ENCODE data around the gene CNOT8. TPM values are rescaled to one million over a fixed set of nuclear protein-coding genes. Genes with fewer than 3 reads are reported as not detected.
"Not testable (repeated sequence)": the region's sequence is repeated elsewhere in the genome, so short reads cannot be mapped to it uniquely, and the experiment has no call there.

Gene CNOT8
- total RNA-seq, 1 experiment from 2014 or later = 64.3 TPM

DNA sequence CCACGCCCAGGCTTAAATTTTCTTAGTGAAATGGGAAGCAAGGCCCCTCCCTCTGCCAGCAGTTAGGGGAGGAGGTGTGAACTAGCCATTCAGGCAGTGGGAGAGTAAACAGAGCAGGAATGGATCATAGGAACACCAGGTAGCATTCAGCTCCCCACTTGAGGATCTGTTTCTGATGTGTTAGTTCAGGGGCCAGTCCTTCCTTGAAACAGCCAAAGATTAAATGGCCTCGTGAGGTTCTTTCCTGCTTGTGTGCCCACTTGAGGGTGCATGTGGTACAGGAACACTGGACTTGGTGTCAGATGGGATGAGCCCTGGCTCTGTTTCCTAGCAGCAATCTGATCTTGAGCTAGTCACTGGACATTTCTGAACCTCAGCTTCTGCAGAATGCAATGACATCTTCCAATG is 29.2 kb upstream of the CNOT8 start:
- no peak overlapping the region for H3K27ac ChIP-seq (ENCODE audit: low read length)
- peaks cover 24% of the 10 kb centered on the region; the same call in 1 of the 2 replicates for H3K36me3 ChIP-seq (ENCODE audit: insufficient read depth, low read length)
- H3K27me3 ChIP-seq (ENCODE audit: low read length) = no peaks in the 10 kb centered on the region
- H3K9ac ChIP-seq (ENCODE audit: low read length) = no peak overlapping the region
- DNase-seq = no peak
- no peaks in the 10 kb centered on the region for H3K9me3 ChIP-seq (ENCODE audit: low read length)
- no peak overlapping the region for H2AFZ ChIP-seq (ENCODE audit: low read length)
- H3K79me2 ChIP-seq (ENCODE audit: low read length) = no peaks in the 10 kb centered on the region
- no peaks in the 10 kb centered on the region for H3K4me1 ChIP-seq (ENCODE audit: low read length)
- H3K4me2 ChIP-seq (ENCODE audit: low read depth, low read length, poor library complexity, severe bottlenecking) = no peak overlapping the region
- no peaks in the 10 kb centered on the region for H3K9me2 ChIP-seq (replicated peaks; ENCODE audit: insufficient read depth, low read length)
- H4K20me1 ChIP-seq (ENCODE audit: insufficient read depth, low read depth, low read length) = no peaks in the 10 kb centered on the region
- no peak overlapping the region for H3K4me3 ChIP-seq (ENCODE audit: low read length)

DNA sequence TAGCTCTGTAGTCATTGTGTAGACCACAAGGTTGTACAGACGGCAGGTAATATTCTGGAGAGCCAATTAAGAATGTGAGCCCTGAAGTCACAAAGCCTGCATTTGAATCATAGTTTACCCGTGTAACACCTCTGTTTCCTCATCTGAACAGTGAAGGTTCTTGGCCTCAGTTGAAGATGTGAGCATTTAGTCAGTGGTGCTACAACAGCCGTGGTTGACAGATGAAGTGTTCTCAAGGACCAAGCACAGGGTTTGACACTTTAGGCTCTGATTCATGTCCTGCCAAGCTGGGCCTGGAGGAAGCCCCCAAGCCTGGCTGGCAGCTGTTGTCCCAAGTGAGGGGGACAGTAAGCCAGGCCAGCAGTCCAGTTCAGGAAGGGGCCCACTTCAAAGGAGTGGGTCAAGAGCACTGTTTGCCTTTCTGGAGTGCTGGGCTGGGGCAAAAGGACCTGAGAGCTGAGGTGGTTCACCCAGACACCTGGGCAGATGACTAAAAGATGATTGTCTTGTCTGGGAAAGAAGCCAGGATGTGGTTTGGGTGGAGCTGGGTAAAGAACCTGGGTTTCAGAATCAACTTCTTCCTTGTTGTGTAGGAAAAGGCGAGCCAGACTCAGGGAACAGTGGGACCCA is 28.7 kb upstream of the CNOT8 start:
- no peak overlapping the region for H3K27ac ChIP-seq (ENCODE audit: low read length)
- H4K20me1 ChIP-seq (ENCODE audit: insufficient read depth, low read depth, low read length) = no peaks in the 10 kb centered on the region
- no peak overlapping the region for H3K4me2 ChIP-seq (ENCODE audit: low read depth, low read length, poor library complexity, severe bottlenecking)
- no peaks in the 10 kb centered on the region for H3K4me1 ChIP-seq (ENCODE audit: low read length)
- H3K79me2 ChIP-seq (ENCODE audit: low read length) = no peaks in the 10 kb centered on the region
- peaks cover 26% of the 10 kb centered on the region; the same call in 1 of the 2 replicates for H3K36me3 ChIP-seq (ENCODE audit: insufficient read depth, low read length)
- no peak for DNase-seq
- no peaks in the 10 kb centered on the region for H3K27me3 ChIP-seq (ENCODE audit: low read length)
- H3K9me3 ChIP-seq (ENCODE audit: low read length) = no peaks in the 10 kb centered on the region
- no peak overlapping the region for H2AFZ ChIP-seq (ENCODE audit: low read length)
- H3K9ac ChIP-seq (ENCODE audit: low read length) = no peak overlapping the region
- H3K4me3 ChIP-seq (ENCODE audit: low read length) = no peak overlapping the region
- H3K9me2 ChIP-seq (replicated peaks; ENCODE audit: insufficient read depth, low read length) = no peaks in the 10 kb centered on the region

DNA sequence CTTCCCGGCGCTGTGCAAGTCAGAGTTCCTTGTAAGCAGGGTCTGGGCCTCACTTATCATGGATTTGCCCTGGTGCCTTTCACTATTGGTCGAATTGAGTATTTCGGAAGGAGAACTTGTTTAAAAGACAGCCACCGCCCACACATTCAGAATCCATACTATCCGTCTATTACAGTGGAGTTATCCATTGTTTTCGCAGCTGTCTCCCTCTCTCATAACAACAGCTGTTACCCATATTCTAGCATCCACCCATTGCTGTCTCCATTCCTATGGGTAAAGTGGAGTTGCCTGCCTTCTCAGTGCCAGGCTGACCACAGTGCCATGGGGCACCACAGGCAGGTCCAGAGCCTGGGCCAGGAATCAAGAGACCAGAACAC is 28.2 kb upstream of the CNOT8 start:
- no peaks in the 10 kb centered on the region for H4K20me1 ChIP-seq (ENCODE audit: insufficient read depth, low read depth, low read length)
- no peaks in the 10 kb centered on the region for H3K4me1 ChIP-seq (ENCODE audit: low read length)
- peaks cover 28% of the 10 kb centered on the region; the same call in 1 of the 2 replicates for H3K36me3 ChIP-seq (ENCODE audit: insufficient read depth, low read length)
- no peak for DNase-seq
- H3K9me3 ChIP-seq (ENCODE audit: low read length) = no peaks in the 10 kb centered on the region
- no peak overlapping the region for H2AFZ ChIP-seq (ENCODE audit: low read length)
- H3K27ac ChIP-seq (ENCODE audit: low read length) = no peak overlapping the region
- H3K9me2 ChIP-seq (replicated peaks; ENCODE audit: insufficient read depth, low read length) = no peaks in the 10 kb centered on the region
- no peaks in the 10 kb centered on the region for H3K27me3 ChIP-seq (ENCODE audit: low read length)
- no peak overlapping the region for H3K4me3 ChIP-seq (ENCODE audit: low read length)
- no peaks in the 10 kb centered on the region for H3K79me2 ChIP-seq (ENCODE audit: low read length)
- no peak overlapping the region for H3K4me2 ChIP-seq (ENCODE audit: low read depth, low read length, poor library complexity, severe bottlenecking)
- H3K9ac ChIP-seq (ENCODE audit: low read length) = no peak overlapping the region

DNA sequence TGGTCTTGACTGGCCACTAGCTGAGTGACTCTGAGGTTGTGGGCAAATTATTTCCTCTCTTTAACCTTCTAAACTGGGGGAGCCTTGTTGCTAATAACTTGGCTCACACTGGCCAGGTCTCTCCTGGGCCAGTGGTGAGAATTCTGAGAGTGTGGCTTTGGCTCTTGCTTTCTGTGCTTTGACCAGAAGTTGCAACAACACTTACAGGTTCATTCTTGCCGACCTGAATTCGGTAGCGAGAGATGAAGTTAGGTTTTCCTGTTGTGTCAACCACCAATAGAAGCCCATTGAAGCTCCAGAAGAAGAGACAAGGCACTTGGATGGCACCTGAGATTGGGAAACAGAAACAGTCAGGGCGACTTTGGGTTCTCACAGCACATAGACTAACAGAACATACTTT is 27.8 kb upstream of the CNOT8 start:
- Histone ChIP-seq H3K27me3 (ENCODE audit: low read length) (no peaks in the 10 kb centered on the region), H3K9ac (ENCODE audit: low read length) (no peak overlapping the region), H3K79me2 (ENCODE audit: low read length) (no peaks in the 10 kb centered on the region), H3K4me3 (ENCODE audit: low read length) (no peak overlapping the region), H3K4me2 (ENCODE audit: low read depth, low read length, poor library complexity, severe bottlenecking) (no peak overlapping the region), H3K9me3 (ENCODE audit: low read length) (no peaks in the 10 kb centered on the region), H3K4me1 (ENCODE audit: low read length) (no peaks in the 10 kb centered on the region), H3K36me3 (ENCODE audit: insufficient read depth, low read length) (peaks cover 28% of the 10 kb centered on the region; the same call in 1 of the 2 replicates), H3K27ac (ENCODE audit: low read length) (no peak overlapping the region), H2AFZ (ENCODE audit: low read length) (no peak overlapping the region), H4K20me1 (ENCODE audit: insufficient read depth, low read depth, low read length) (no peaks in the 10 kb centered on the region), H3K9me2 (replicated peaks; ENCODE audit: insufficient read depth, low read length) (no peaks in the 10 kb centered on the region)
- no peak for DNase-seq

DNA sequence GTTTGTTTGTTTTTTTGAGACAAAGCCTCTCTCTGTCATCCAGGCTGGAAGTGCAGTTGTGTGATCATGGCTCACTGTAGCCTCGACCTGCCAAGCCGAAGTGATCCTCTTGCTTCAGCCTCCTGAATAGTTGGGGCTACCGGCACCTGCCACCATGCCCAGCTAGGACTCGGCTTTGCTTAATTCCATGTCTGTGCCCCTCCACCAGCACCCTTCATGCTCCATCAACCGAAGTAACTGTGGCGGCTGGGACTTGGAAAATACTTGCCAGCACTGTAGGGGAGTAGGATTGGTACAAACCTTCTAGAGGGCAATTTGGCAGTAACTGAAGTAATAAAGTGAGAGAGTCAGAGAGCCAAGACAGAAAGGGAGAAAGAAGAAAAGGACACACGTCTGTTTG is 27.0 kb upstream of the CNOT8 start:
- Histone ChIP-seq H3K4me1 (ENCODE audit: low read length) (no peaks in the 10 kb centered on the region), H3K79me2 (ENCODE audit: low read length) (no peaks in the 10 kb centered on the region), H2AFZ (ENCODE audit: low read length) (no peak overlapping the region), H3K36me3 (ENCODE audit: insufficient read depth, low read length) (peaks cover 28% of the 10 kb centered on the region; the same call in 1 of the 2 replicates), H3K4me2 (ENCODE audit: low read depth, low read length, poor library complexity, severe bottlenecking) (no peak overlapping the region), H4K20me1 (ENCODE audit: insufficient read depth, low read depth, low read length) (no peaks in the 10 kb centered on the region), H3K27ac (ENCODE audit: low read length) (no peak overlapping the region), H3K4me3 (ENCODE audit: low read length) (no peak overlapping the region), H3K9ac (ENCODE audit: low read length) (no peak overlapping the region), H3K9me3 (ENCODE audit: low read length) (no peaks in the 10 kb centered on the region), H3K27me3 (ENCODE audit: low read length) (no peaks in the 10 kb centered on the region), H3K9me2 (replicated peaks; ENCODE audit: insufficient read depth, low read length) (no peaks in the 10 kb centered on the region)
- DNase-seq = no peak

DNA sequence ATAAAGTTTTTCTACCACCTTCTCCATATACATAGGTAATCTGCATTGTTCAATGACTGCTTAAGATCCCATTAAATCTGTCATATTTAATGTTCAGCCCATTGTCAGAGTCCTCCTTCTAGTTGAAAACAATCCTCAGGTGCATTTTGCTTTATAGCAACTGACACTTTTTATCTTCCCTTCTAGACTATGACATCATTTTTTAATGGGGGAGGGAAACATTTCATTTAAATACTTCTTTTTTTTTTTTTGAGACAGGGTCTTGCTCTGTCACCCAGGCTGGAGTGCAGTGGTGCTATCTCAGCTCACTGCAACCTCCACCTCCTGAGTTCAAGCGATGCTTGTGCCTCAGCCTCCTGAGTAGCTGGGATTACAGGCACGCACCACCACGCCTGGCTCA is 25.6 kb upstream of the CNOT8 start:
- peaks cover 33% of the 10 kb centered on the region; the same call in 1 of the 2 replicates for H3K36me3 ChIP-seq (ENCODE audit: insufficient read depth, low read length)
- not testable (repeated sequence) for H4K20me1 ChIP-seq (ENCODE audit: insufficient read depth, low read depth, low read length); H3K79me2 ChIP-seq (ENCODE audit: low read length); DNase-seq; H3K9me3 ChIP-seq (ENCODE audit: low read length); H3K9me2 ChIP-seq (replicated peaks; ENCODE audit: insufficient read depth, low read length); H3K27me3 ChIP-seq (ENCODE audit: low read length); H3K9ac ChIP-seq (ENCODE audit: low read length); H3K4me3 ChIP-seq (ENCODE audit: low read length); H3K4me2 ChIP-seq (ENCODE audit: low read depth, low read length, poor library complexity, severe bottlenecking); H3K4me1 ChIP-seq (ENCODE audit: low read length); H3K27ac ChIP-seq (ENCODE audit: low read length); H2AFZ ChIP-seq (ENCODE audit: low read length)

DNA sequence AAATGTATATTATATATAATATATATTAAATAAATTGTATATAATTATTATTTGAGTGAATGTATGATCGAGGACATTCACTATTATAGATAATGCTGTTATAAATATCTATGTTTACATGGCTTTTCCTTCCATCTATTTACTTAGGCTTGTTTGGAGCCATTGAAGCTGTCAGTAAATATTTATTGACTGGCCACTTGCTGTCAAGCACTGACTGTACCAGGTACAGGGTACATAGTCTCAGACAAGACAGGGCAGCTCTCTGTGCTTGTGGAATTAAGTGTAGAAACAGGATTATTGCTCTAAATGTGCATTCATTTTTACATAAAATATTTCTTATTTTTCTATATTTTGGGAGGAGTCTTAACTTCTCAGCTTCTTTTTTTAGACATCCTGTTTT is 24.4 kb upstream of the CNOT8 start:
- Histone ChIP-seq H3K27ac (ENCODE audit: low read length) (no peak overlapping the region), H3K4me1 (ENCODE audit: low read length) (no peaks in the 10 kb centered on the region), H3K9ac (ENCODE audit: low read length) (no peak overlapping the region), H3K79me2 (ENCODE audit: low read length) (no peaks in the 10 kb centered on the region), H2AFZ (ENCODE audit: low read length) (no peak overlapping the region), H3K4me2 (ENCODE audit: low read depth, low read length, poor library complexity, severe bottlenecking) (no peak overlapping the region), H3K9me3 (ENCODE audit: low read length) (no peaks in the 10 kb centered on the region), H3K4me3 (ENCODE audit: low read length) (no peak overlapping the region), H4K20me1 (ENCODE audit: insufficient read depth, low read depth, low read length) (no peaks in the 10 kb centered on the region), H3K9me2 (replicated peaks; ENCODE audit: insufficient read depth, low read length) (no peaks in the 10 kb centered on the region), H3K36me3 (ENCODE audit: insufficient read depth, low read length) (peaks cover 31% of the 10 kb centered on the region; the same call in 1 of the 2 replicates), H3K27me3 (ENCODE audit: low read length) (no peaks in the 10 kb centered on the region)
- DNase-seq = no peak

DNA sequence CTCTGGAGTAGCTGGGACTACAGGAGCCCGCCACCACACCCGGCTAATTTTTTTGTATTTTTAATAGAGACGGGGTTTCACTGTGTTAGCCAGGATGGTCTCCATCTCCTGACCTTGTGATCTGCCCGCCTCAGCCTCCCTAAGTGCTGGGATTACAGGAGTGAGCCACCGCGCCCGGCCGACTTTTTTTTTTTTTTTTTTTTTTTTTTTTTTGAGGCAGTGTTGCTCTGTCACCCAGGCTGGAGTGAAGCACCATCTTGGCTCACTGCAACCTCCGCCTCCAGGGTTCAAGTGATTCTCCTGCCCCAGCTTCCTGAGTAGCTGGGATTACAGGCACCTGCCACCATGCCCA is 22.8 kb upstream of the CNOT8 start:
- not testable (repeated sequence) for H3K27me3 ChIP-seq (ENCODE audit: low read length); H3K4me1 ChIP-seq (ENCODE audit: low read length); H3K4me2 ChIP-seq (ENCODE audit: low read depth, low read length, poor library complexity, severe bottlenecking); H3K79me2 ChIP-seq (ENCODE audit: low read length); H3K9me2 ChIP-seq (replicated peaks; ENCODE audit: insufficient read depth, low read length); H3K27ac ChIP-seq (ENCODE audit: low read length); H2AFZ ChIP-seq (ENCODE audit: low read length); H3K9ac ChIP-seq (ENCODE audit: low read length); DNase-seq; H3K4me3 ChIP-seq (ENCODE audit: low read length); H3K9me3 ChIP-seq (ENCODE audit: low read length); H4K20me1 ChIP-seq (ENCODE audit: insufficient read depth, low read depth, low read length)
- peaks cover 23% of the 10 kb centered on the region; the same call in 1 of the 2 replicates for H3K36me3 ChIP-seq (ENCODE audit: insufficient read depth, low read length)

All from Karpas-422 (cell line).